Measurements from ENCODE around the gene SPPL2C.
A peak's percentile ranks its signal among the peaks of the same experiment; 100 is the strongest.

SPPL2C gene

GRCh38 chr17:45870342-45870974 lies 25.8 kb downstream of the SPPL2C start:
- H3K4me3 ChIP-seq (ENCODE audit: low read depth, low read length), result no peak overlapping the region

GRCh38 chr17:45871718-45872117 lies 27.0 kb downstream of the SPPL2C start:
- no peak overlapping the region for H3K4me3 ChIP-seq (ENCODE audit: low read depth, low read length)
- no peak for DNase-seq (ENCODE audit: low read depth)

More at GRCh38 chr17:45870342-45870974, 25.8 kb downstream of the SPPL2C start:
- DNase-seq (ENCODE audit: low read depth), result no peak

- no peak overlapping the region for H3K4me3 ChIP-seq (ENCODE audit: low read depth, low read length)
- no peak for DNase-seq (ENCODE audit: low read depth)
Observed at GRCh38 chr17:45873728-45874127, 29.0 kb downstream of the SPPL2C start.

- H3K4me3 ChIP-seq (ENCODE audit: low read depth, low read length), result no peak overlapping the region
- no peak for DNase-seq (ENCODE audit: low read depth)
Observed at GRCh38 chr17:45874151-45874550, 29.5 kb downstream of the SPPL2C start.

GRCh38 chr17:45876539-45876938 lies 31.9 kb downstream of the SPPL2C start:
- no peak for DNase-seq (ENCODE audit: low read depth)
- no peak overlapping the region for H3K4me3 ChIP-seq (ENCODE audit: low read depth, low read length)

- no peak for DNase-seq (ENCODE audit: low read depth)
- no peak overlapping the region for H3K4me3 ChIP-seq (ENCODE audit: low read depth, low read length)
Observed at GRCh38 chr17:45877467-45877866, 32.8 kb downstream of the SPPL2C start.

- no peak overlapping the region for H3K4me3 ChIP-seq (ENCODE audit: low read depth, low read length)
- DNase-seq (ENCODE audit: low read depth), result no peak
Observed at GRCh38 chr17:45883063-45883462, 38.4 kb downstream of the SPPL2C start.

GRCh38 chr17:45886852-45887251 lies 42.2 kb downstream of the SPPL2C start:
- no peak overlapping the region for H3K4me3 ChIP-seq (ENCODE audit: low read depth, low read length)
- DNase-seq (ENCODE audit: low read depth), result no peak

- H3K4me3 ChIP-seq (ENCODE audit: low read depth, low read length), result no peak overlapping the region
- no peak for DNase-seq (ENCODE audit: low read depth)
Observed at GRCh38 chr17:45888392-45888791, 43.7 kb downstream of the SPPL2C start.

- no peak for DNase-seq (ENCODE audit: low read depth)
- H3K4me3 ChIP-seq (ENCODE audit: low read depth, low read length), result no peak overlapping the region
Observed at GRCh38 chr17:45889579-45889978, 44.9 kb downstream of the SPPL2C start.

GRCh38 chr17:45893725-45894021 lies 49.0 kb downstream of the SPPL2C start:
- peak overlapping the region; percentile 74 for H3K4me3 ChIP-seq (ENCODE audit: low read depth, low read length)
- no peak for DNase-seq (ENCODE audit: low read depth)

GRCh38 chr17:45894022-45894784 lies 49.5 kb downstream of the SPPL2C start, which contains the start of gene MAPT:
MAPT (plus strand) TSS chr17:45894554; CDS start chr17:45962338, 67,784 bp downstream.
- DNase-seq (ENCODE audit: low read depth), result peak; percentile 69

GRCh38 chr17:45895304-45895968 lies 50.8 kb downstream of the SPPL2C start:
- no peak for DNase-seq (ENCODE audit: low read depth)
- peak overlapping the region; percentile 74 for H3K4me3 ChIP-seq (ENCODE audit: low read depth, low read length)

More at GRCh38 chr17:45894022-45894784, 49.5 kb downstream of the SPPL2C start, which contains the start of gene MAPT:
- H3K4me3 ChIP-seq (ENCODE audit: low read depth, low read length), result peak within 1 kb of the TSS; percentile 74

- H3K4me3 ChIP-seq (ENCODE audit: low read depth, low read length), result no peak overlapping the region
- no peak for DNase-seq (ENCODE audit: low read depth)
Observed at GRCh38 chr17:45895969-45896785, 51.5 kb downstream of the SPPL2C start.
